NCI-H460 (cell line): ENCODE results near the gene RRAGD. TPM values are rescaled to one million over a fixed set of nuclear protein-coding genes. Genes with fewer than 3 reads are reported as not detected.

ENCODE experiments used
- DNase-seq: peaks from one replicate; pipeline ENCODE4 v3.0.0-alpha.2; 2016; ENCODE audit warnings: low read depth; ENCODE audit errors: extremely low read depth
- polyA plus RNA-seq: library from polyadenylated mRNA; depleted of rRNA; stranded (reverse); fragments of >200 nt; gene quantifications from 2 replicates; pipeline ENCODE4 v1.2.3, GENCODE V29; 2014; cell fraction: nucleus; rRNA removed
- total RNA-seq: library from RNA; depleted of rRNA; stranded (reverse); fragments of >200 nt; shearing (Covaris generic); gene quantifications from 2 replicates; pipeline ENCODE4 v1.2.3, GENCODE V29; 2014; rRNA removed

The RRAGD gene
- 3.0 and 4.0 TPM in 2 replicates for total RNA-seq
- polyA plus RNA-seq, result 0.54 and 4.2 TPM in 2 replicates

GRCh38 chr6:89412071-89413005 is at the start of gene RRAGD:
Gene RRAGD (minus strand): TSS chr6:89412273. CDS start chr6:89411993, 280 bp downstream.
- peak; percentile 20 for DNase-seq

GRCh38 chr6:89460713-89461112 is 48.6 kb upstream of the RRAGD start:
- DNase-seq, result no peak

- no peak for DNase-seq
Measured at GRCh38 chr6:89459501-89459900, 47.4 kb upstream of the RRAGD start.

GRCh38 chr6:89458704-89459103 is 46.6 kb upstream of the RRAGD start:
- DNase-seq, result no peak

- no peak for DNase-seq
Measured at GRCh38 chr6:89454300-89454699, 42.2 kb upstream of the RRAGD start.

- DNase-seq, result no peak
Measured at GRCh38 chr6:89452281-89452680, 40.2 kb upstream of the RRAGD start.

- DNase-seq, result no peak
Measured at GRCh38 chr6:89449193-89449592, 37.1 kb upstream of the RRAGD start.

GRCh38 chr6:89443658-89444057 is 31.6 kb upstream of the RRAGD start:
- DNase-seq, result no peak

- no peak for DNase-seq
Measured at GRCh38 chr6:89440200-89440599, 28.1 kb upstream of the RRAGD start.

GRCh38 chr6:89439014-89439413 is 26.9 kb upstream of the RRAGD start:
- no peak for DNase-seq

- DNase-seq, result no peak
Measured at GRCh38 chr6:89438248-89438647, 26.2 kb upstream of the RRAGD start.

- no peak for DNase-seq
Measured at GRCh38 chr6:89436226-89436625, 24.2 kb upstream of the RRAGD start.

- DNase-seq, result no peak
Measured at GRCh38 chr6:89434954-89435353, 22.9 kb upstream of the RRAGD start.

GRCh38 chr6:89434150-89434499 is 22.1 kb upstream of the RRAGD start:
- no peak for DNase-seq

- DNase-seq, result no peak
Measured at GRCh38 chr6:89433252-89434149, 21.4 kb upstream of the RRAGD start.

- peak; percentile 37 for DNase-seq
Measured at GRCh38 chr6:89432875-89433251, 20.8 kb upstream of the RRAGD start, which contains the start of gene ANKRD6. Gene ANKRD6 (plus strand): TSS chr6:89433152. CDS start chr6:89566977, 133,825 bp downstream.

- no peak for DNase-seq
Measured at GRCh38 chr6:89430201-89430962, 18.3 kb upstream of the RRAGD start.

- no peak for DNase-seq
Measured at GRCh38 chr6:89416796-89417195, 4.7 kb upstream of the RRAGD start.

GRCh38 chr6:89415185-89415584 is 3.1 kb upstream of the RRAGD start:
- no peak for DNase-seq

GRCh38 chr6:89414215-89414614 is 2.1 kb upstream of the RRAGD start:
- no peak for DNase-seq

GRCh38 chr6:89413006-89413400 is 930 bp upstream of the RRAGD start:
- DNase-seq, result no peak
